GM12865 (cell line): ENCODE measurements around the gene MAB21L3.
A peak's percentile ranks its signal among the peaks of the same experiment; 100 is the strongest.

Source experiments
- DNase-seq: peaks from one replicate; pipeline ENCODE4 v3.0.0; 2010; ENCODE audit warnings: low read depth
- H3K4me3 ChIP-seq: 2 replicates; pipeline ENCODE4 v1.5.1; 2011; ENCODE audit warnings: mild to moderate bottlenecking, low read depth, low read length, control low read depth
- TF ChIP-seq, protein P1 (sequence below): IDR thresholded peaks from 2 replicates; pipeline ENCODE4 v1.5.1; 2011; ENCODE audit warnings: low read length, control low read depth, low read depth, inconsistent platforms; ENCODE audit not compliant: insufficient read depth; ENCODE audit errors: missing control alignments

MAB21L3 gene

DNA sequence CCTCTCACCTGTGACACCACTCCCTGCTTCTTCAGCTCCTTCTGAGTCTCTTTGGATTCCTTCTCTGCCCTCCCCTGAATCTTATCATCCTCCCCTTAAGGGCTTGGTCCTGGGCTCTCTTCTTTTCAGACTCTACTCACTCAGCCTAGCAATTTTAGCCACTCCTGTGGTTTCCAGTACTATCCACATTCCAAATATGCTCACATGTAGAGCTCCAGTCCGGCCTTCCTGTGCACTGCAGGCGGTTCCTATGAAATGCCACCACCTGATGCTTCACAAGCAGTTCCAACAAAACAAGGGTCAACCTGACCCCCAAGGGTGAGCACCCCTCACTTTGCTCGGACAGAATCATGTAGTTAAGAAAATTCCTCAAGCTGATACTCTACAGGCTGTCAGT is 35.9 kb downstream of the MAB21L3 start:
- TF ChIP-seq, protein P1, sequence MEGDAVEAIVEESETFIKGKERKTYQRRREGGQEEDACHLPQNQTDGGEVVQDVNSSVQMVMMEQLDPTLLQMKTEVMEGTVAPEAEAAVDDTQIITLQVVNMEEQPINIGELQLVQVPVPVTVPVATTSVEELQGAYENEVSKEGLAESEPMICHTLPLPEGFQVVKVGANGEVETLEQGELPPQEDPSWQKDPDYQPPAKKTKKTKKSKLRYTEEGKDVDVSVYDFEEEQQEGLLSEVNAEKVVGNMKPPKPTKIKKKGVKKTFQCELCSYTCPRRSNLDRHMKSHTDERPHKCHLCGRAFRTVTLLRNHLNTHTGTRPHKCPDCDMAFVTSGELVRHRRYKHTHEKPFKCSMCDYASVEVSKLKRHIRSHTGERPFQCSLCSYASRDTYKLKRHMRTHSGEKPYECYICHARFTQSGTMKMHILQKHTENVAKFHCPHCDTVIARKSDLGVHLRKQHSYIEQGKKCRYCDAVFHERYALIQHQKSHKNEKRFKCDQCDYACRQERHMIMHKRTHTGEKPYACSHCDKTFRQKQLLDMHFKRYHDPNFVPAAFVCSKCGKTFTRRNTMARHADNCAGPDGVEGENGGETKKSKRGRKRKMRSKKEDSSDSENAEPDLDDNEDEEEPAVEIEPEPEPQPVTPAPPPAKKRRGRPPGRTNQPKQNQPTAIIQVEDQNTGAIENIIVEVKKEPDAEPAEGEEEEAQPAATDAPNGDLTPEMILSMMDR = no peak
- DNase-seq = no peak
- no peak overlapping the region for H3K4me3 ChIP-seq

- TF ChIP-seq, protein P1 = no peak
- no peak for DNase-seq
- no peak overlapping the region for H3K4me3 ChIP-seq
These were observed 36.8 kb downstream of the MAB21L3 start for GRCh38 chr1:116147972-116148371.

DNA sequence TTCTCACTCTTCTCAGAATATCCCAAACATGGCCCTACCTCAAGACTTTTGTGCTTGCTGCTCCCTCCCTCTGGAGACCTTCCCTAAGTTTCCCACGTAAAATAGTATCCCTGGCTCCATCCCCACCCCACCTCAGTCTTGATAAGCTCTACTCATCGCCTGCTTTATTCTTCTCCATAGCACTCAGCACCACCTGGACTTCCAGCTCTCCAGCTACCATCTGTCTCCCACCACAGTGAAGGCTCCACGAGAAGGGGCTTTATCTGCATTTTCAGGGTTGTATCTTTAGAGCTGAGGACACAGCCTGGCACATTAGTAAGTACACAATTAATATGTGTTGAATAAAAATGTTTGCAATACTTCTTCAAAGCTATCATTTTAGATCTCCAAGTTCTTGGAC is 37.8 kb downstream of the MAB21L3 start:
- TF ChIP-seq, protein P1 = no peak
- no peak for DNase-seq
- H3K4me3 ChIP-seq = no peak overlapping the region

DNA sequence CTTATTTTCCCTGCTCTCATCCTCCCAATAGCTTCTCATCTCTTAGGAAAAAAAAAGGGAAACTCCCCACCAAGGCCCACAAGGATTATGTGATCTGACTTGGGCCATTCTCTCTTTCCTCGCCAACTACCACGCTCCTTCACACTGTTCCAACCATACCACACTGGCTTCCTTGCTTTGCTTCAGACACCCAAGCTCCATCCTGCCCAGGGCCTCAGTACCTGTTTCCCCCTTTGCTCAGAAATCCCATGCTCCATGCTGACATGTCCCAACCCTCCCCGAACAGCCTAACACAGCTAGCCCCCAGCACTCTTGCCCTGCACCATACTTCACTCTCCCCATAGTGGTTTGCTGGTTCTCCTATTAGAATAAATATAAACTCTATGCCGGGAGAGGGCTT is 39.2 kb downstream of the MAB21L3 start:
- no peak for DNase-seq
- TF ChIP-seq, protein P1 = no peak
- H3K4me3 ChIP-seq = no peak overlapping the region

GRCh38 chr1:116151739-116152576 is 40.8 kb downstream of the MAB21L3 start:
- TF ChIP-seq, protein P1 = peak; percentile 87
- H3K4me3 ChIP-seq = peak overlapping the region; percentile 47
- DNase-seq = peak; percentile 81

GRCh38 chr1:116152577-116152943 is 41.4 kb downstream of the MAB21L3 start:
- DNase-seq = no peak
- TF ChIP-seq, protein P1 = no peak
- peak overlapping the region; percentile 47 for H3K4me3 ChIP-seq
